CD14-positive monocyte (primary cell): ENCODE data around the gene PFAS. TPM values are rescaled to one million over a fixed set of nuclear protein-coding genes. Genes with fewer than 3 reads are reported as not detected.

ENCODE experiments used
- DNase-seq, 3 donors: peaks; one replicate each; pipeline ENCODE4 v3.0.0-alpha.2; 2011 to 2022
- H2AFZ ChIP-seq: 2 replicates; pipeline ENCODE4 v1.6.0; 2012; ENCODE audit warnings: mild to moderate bottlenecking, low read depth, low read length, inconsistent platforms; ENCODE audit not compliant: insufficient read depth, poor library complexity, severe bottlenecking
- H3K27ac ChIP-seq, 2 donors: 1 replicate in 1 of 2; 2 replicates in 1 of 2; pipeline ENCODE4 v1.5.1; 2012 to 2013; ENCODE audit warnings: low read length in 2 of 2, control low read depth in 1 of 2, inconsistent platforms in 1 of 2, low read depth in 1 of 2, mild to moderate bottlenecking in 1 of 2
- H3K27me3 ChIP-seq, 2 donors: one replicate each; pipeline versions ENCODE4 v1.6.0 to v1.6.1; 2011 to 2013; ENCODE audit warnings: low read length in 2 of 2; ENCODE audit not compliant: control insufficient read depth in 2 of 2, insufficient read depth in 2 of 2
- H3K36me3 ChIP-seq, 2 donors: replicated peaks in 1 of 2; 1 replicate in 1 of 2; 2 replicates in 1 of 2; pipeline versions ENCODE4 v1.5.1 to v1.6.1; 2012 to 2013; ENCODE audit warnings: low read length in 2 of 2, control low read depth in 1 of 2, inconsistent platforms in 1 of 2, mild to moderate bottlenecking in 1 of 2; ENCODE audit not compliant: insufficient read depth in 2 of 2, control insufficient read depth in 1 of 2
- H3K4me1 ChIP-seq, 2 donors: 1 replicate in 1 of 2; 2 replicates in 1 of 2; pipeline versions ENCODE4 v1.5.1 to v1.6.1; 2012 to 2013; ENCODE audit warnings: low read length in 2 of 2, control low read depth in 1 of 2, inconsistent platforms in 1 of 2, mild to moderate bottlenecking in 1 of 2, moderate library complexity in 1 of 2; ENCODE audit not compliant: insufficient read depth in 2 of 2, control insufficient read depth in 1 of 2
- H3K4me2 ChIP-seq: replicated peaks from 2 replicates; pipeline ENCODE3; 2012; ENCODE audit warnings: low read length, moderate library complexity, mild to moderate bottlenecking; ENCODE audit not compliant: poor library complexity, severe bottlenecking; ENCODE audit errors: extremely low read depth
- H3K4me3 ChIP-seq, 3 experiments: fragments of 200-600 bp in 1 of 3; sonication (generic) in 1 of 3; replicated peaks in 1 of 3; 1 replicate in 2 of 3; 2 replicates in 1 of 3; pipeline ENCODE4 v1.5.1; 2011 to 2013; ENCODE audit warnings: low read length in 3 of 3, mild to moderate bottlenecking in 3 of 3, control low read depth in 2 of 3, low read depth in 2 of 3, inconsistent platforms in 1 of 3, moderate library complexity in 1 of 3
- H3K79me2 ChIP-seq: 2 replicates; pipeline ENCODE4 v1.6.0; 2012; ENCODE audit warnings: mild to moderate bottlenecking, control low read depth, inconsistent platforms, low read length, moderate library complexity; ENCODE audit not compliant: insufficient read depth
- H3K9ac ChIP-seq: 2 replicates; pipeline ENCODE4 v1.6.0; 2017; ENCODE audit warnings: low read length, mild to moderate bottlenecking; ENCODE audit not compliant: insufficient read depth, poor library complexity, severe bottlenecking
- H3K9me3 ChIP-seq, 2 donors: replicated peaks in 1 of 2; 1 replicate in 1 of 2; 2 replicates in 1 of 2; pipeline versions ENCODE4 v1.5.1 to v1.6.1; 2012 to 2013; ENCODE audit warnings: low read length in 2 of 2, control low read depth in 1 of 2; ENCODE audit not compliant: control insufficient read depth in 1 of 2, insufficient read depth in 1 of 2
- H4K20me1 ChIP-seq: 2 replicates; pipeline ENCODE4 v1.6.0; 2012; ENCODE audit warnings: mild to moderate bottlenecking, low read length, control low read depth, moderate library complexity; ENCODE audit not compliant: insufficient read depth
- H3K27ac Mint-ChIP-seq, 7 donors: one replicate each; pipeline ENCODE4 v1.8.0; 2020; ENCODE audit warnings: mild to moderate bottlenecking in 7 of 7, mixed read lengths in 7 of 7, moderate library complexity in 6 of 7, inconsistent platforms in 2 of 7
- H3K27me3 Mint-ChIP-seq, 3 donors: one replicate each; pipeline ENCODE4 v1.8.0; 2021 to 2022; ENCODE audit warnings: low read depth in 3 of 3, mild to moderate bottlenecking in 3 of 3, mixed read lengths in 3 of 3, moderate library complexity in 3 of 3, inconsistent platforms in 1 of 3
- H3K36me3 Mint-ChIP-seq, 2 donors: one replicate each; pipeline ENCODE4 v1.8.0; 2020; ENCODE audit warnings: mixed read lengths in 2 of 2, inconsistent platforms in 1 of 2, mild to moderate bottlenecking in 1 of 2
- H3K4me1 Mint-ChIP-seq: one replicate; pipeline ENCODE4 v1.8.0; 2020; ENCODE audit warnings: mild to moderate bottlenecking, mixed read lengths
- H3K4me3 Mint-ChIP-seq, 2 donors: one replicate each; pipeline ENCODE4 v1.8.0; 2020; ENCODE audit warnings: mild to moderate bottlenecking in 2 of 2, mixed read lengths in 2 of 2, moderate library complexity in 1 of 2
- H3K9me3 Mint-ChIP-seq, 7 donors: one replicate each; pipeline ENCODE4 v1.8.0; 2020 to 2022; ENCODE audit warnings: mixed read lengths in 7 of 7, mild to moderate bottlenecking in 6 of 7, moderate library complexity in 6 of 7, inconsistent platforms in 2 of 7
- CTCF ChIP-seq: fragments of 200-600 bp; IDR thresholded peaks from one replicate; pipeline ENCODE4 v1.8.0; 2022; ENCODE audit warnings: antibody characterized with exemption, mild to moderate bottlenecking
- WGBS: methylation state at CpG from one replicate; pipeline ENCODE4 v1.1.5; 2013; ENCODE audit warnings: missing lambda C conversion rate; ENCODE audit not compliant: insufficient coverage; 5-methylcytosine and 5-hydroxymethylcytosine counted together
- intact Hi-C, 2 donors: fragments of 100-400 bp; cut with micrococcal nuclease; formaldehyde crosslinking; loops; one replicate each; pipeline versions ENCODE4 v1.15.0 to v1.15.1; 2023
- polyA plus RNA-seq, 3 donors: library from polyadenylated mRNA; depleted of rRNA in 1 of 3; unstranded in 2 of 3; stranded (reverse) in 1 of 3; fragments of 300-500 nt in 2 of 3; fragments of >200 nt in 1 of 3; fragmentation: Illumina TruSeq in 2 of 3; gene quantifications; 1 replicate in 2 of 3; 2 replicates in 1 of 3; pipeline ENCODE4 v1.2.3, GENCODE V29; 2012 to 2021

The PFAS gene
- polyA plus RNA-seq, 3 donors, result 4.1 to 12.8 (median 4.4) TPM

- Histone ChIP-seq H3K36me3 (peaks cover 27 to 34% of the 10 kb centered on the region in 2 donors), H3K27me3 (no peaks in the 10 kb centered on the region), H2AFZ (no peak overlapping the region), H3K79me2 (peaks cover 29% of the 10 kb centered on the region), H3K4me2 (no peak overlapping the region), H3K4me1 (peaks cover 35 to 45% of the 10 kb centered on the region in 2 donors), H3K9me3 (no peaks in the 10 kb centered on the region), H3K4me3 (no peak overlapping the region), H4K20me1 (peaks cover 13% of the 10 kb centered on the region), H3K27ac (no peak overlapping the region), H3K9ac (no peak overlapping the region)
- H3K27me3 Mint-ChIP-seq, result peaks cover 0 to 5% (median 0%) of the 10 kb centered on the region in 3 donors
- no peak for DNase-seq
- intact Hi-C loops, result loop anchor here in 1 of 2 donors (5.0 kb wide), 2 partner anchors 88 to 108 kb away; partner anchors contain the start of gene ALOXE3
- H3K9me3 Mint-ChIP-seq, result peaks cover 0 to 2% (median 0%) of the 10 kb centered on the region in 7 donors
- no peak for TF ChIP-seq CTCF
- WGBS, result 95% methylated on average over 24 of the region's 26 CpGs
- H3K36me3 Mint-ChIP-seq, result peaks cover 39 to 42% of the 10 kb centered on the region in 2 donors
- no peak overlapping the region for H3K4me3 Mint-ChIP-seq
- H3K4me1 Mint-ChIP-seq, result peaks cover 44% of the 10 kb centered on the region
- H3K27ac Mint-ChIP-seq, result peak overlapping the region in 3 of 7 donors; percentile 10 to 57 (median 22)
Measured at GRCh38 chr17:8224891-8225812, 23.9 kb upstream of the PFAS start.

- Mint-ChIP-seq H3K9me3 (peaks cover 0 to 2% (median 0%) of the 10 kb centered on the region in 7 donors), H3K27me3 (peaks cover 0 to 2% (median 0%) of the 10 kb centered on the region in 3 donors), H3K27ac (peak overlapping the region; percentile 69 to 86 (median 81)), H3K4me1 (peaks cover 40% of the 10 kb centered on the region), H3K36me3 (peaks cover 46 to 47% of the 10 kb centered on the region in 2 donors), H3K4me3 (peak overlapping the region; percentile 80 to 86)
- Histone ChIP-seq H3K9me3 (no peaks in the 10 kb centered on the region), H3K9ac (no peak overlapping the region), H2AFZ (peak overlapping the region; percentile 61), H4K20me1 (peaks cover 10% of the 10 kb centered on the region), H3K4me3 (peak overlapping the region in 2 of 3 experiments; percentile 50 to 75), H3K4me1 (peaks cover 28 to 37% of the 10 kb centered on the region in 2 donors), H3K4me2 (peak overlapping the region; percentile 72), H3K27me3 (no peaks in the 10 kb centered on the region), H3K79me2 (peaks cover 24% of the 10 kb centered on the region), H3K36me3 (peaks cover 33 to 40% of the 10 kb centered on the region in 2 donors), H3K27ac (peak overlapping the region; percentile 22 to 66)
- TF ChIP-seq CTCF, result no peak
- 64% methylated on average over 11 of the region's 20 CpGs for WGBS
- peak in 2 of 3 donors; percentile 45 to 55 for DNase-seq
- intact Hi-C loops, result loop anchor here in 1 of 2 donors (1.0 kb wide), 1 partner anchor 23 kb away; the partner anchor contains the start of gene PFAS
Measured at GRCh38 chr17:8225813-8226535, 23.1 kb upstream of the PFAS start.
